Mucosa of gallbladder (tissue), 1 donor: ENCODE results near the gene EHMT1. TPM values are rescaled to one million over a fixed set of nuclear protein-coding genes. Genes with fewer than 3 reads are reported as not detected.

Source experiments
- DNase-seq: peaks from one replicate; pipeline ENCODE4 v3.0.0-alpha.2; 2020; ENCODE audit warnings: low spot score
- total RNA-seq: library from RNA; stranded (reverse); gene quantifications from one replicate; pipeline ENCODE4 v1.2.1, GENCODE V29; 2021
- donor health status: DM: no; HTN: no; CAD: no.

Gene EHMT1
- total RNA-seq, 1 donor from 2014 or later = 100 TPM

GRCh38 chr9:137738703-137739102 is 119.9 kb downstream of the EHMT1 start:
- no peak for DNase-seq

- DNase-seq = no peak
Observed at GRCh38 chr9:137739371-137740309, 120.8 kb downstream of the EHMT1 start.

- DNase-seq = no peak
Observed at GRCh38 chr9:137740312-137740711, 121.5 kb downstream of the EHMT1 start.

GRCh38 chr9:137741330-137741729 is 122.5 kb downstream of the EHMT1 start:
- no peak for DNase-seq

- no peak for DNase-seq
Observed at GRCh38 chr9:137742698-137743097, 123.9 kb downstream of the EHMT1 start.

- DNase-seq = no peak
Observed at GRCh38 chr9:137743695-137744094, 124.9 kb downstream of the EHMT1 start.

- DNase-seq = no peak
Observed at GRCh38 chr9:137744632-137745183, 125.9 kb downstream of the EHMT1 start.

GRCh38 chr9:137745541-137745991 is 126.8 kb downstream of the EHMT1 start:
- peak; percentile 20 for DNase-seq

GRCh38 chr9:137748311-137748710 is 129.5 kb downstream of the EHMT1 start:
- no peak for DNase-seq

- no peak for DNase-seq
Observed at GRCh38 chr9:137748741-137749140, 129.9 kb downstream of the EHMT1 start.

- no peak for DNase-seq
Observed at GRCh38 chr9:137749511-137749910, 130.7 kb downstream of the EHMT1 start.

GRCh38 chr9:137750007-137750406 is 131.2 kb downstream of the EHMT1 start:
- no peak for DNase-seq

GRCh38 chr9:137750566-137750965 is 131.8 kb downstream of the EHMT1 start:
- DNase-seq = no peak

- no peak for DNase-seq
Observed at GRCh38 chr9:137751616-137752015, 132.8 kb downstream of the EHMT1 start.

- DNase-seq = no peak
Observed at GRCh38 chr9:137752426-137752825, 133.6 kb downstream of the EHMT1 start.

- no peak for DNase-seq
Observed at GRCh38 chr9:137753192-137753765, 134.5 kb downstream of the EHMT1 start.

- DNase-seq = no peak
Observed at GRCh38 chr9:137755261-137755927, 136.6 kb downstream of the EHMT1 start.

GRCh38 chr9:137756045-137756744 is 137.4 kb downstream of the EHMT1 start:
- DNase-seq = no peak

- peak; percentile 20 for DNase-seq
Observed at GRCh38 chr9:137757139-137757538, 138.3 kb downstream of the EHMT1 start.

- no peak for DNase-seq
Observed at GRCh38 chr9:137757613-137758029, 138.8 kb downstream of the EHMT1 start.

- no peak for DNase-seq
Observed at GRCh38 chr9:137758067-137758466, 139.3 kb downstream of the EHMT1 start.

- no peak for DNase-seq
Observed at GRCh38 chr9:137759117-137759516, 140.3 kb downstream of the EHMT1 start.
